WI38 (cell line): ENCODE results near the gene PLEKHH1.
"Not testable (repeated sequence)": the region's sequence is repeated elsewhere in the genome, so short reads cannot be mapped to it uniquely, and the experiment has no call there.

ENCODE experiments used
- H3K4me3 ChIP-seq: 2 replicates; pipeline ENCODE4 v1.5.1; 2011; ENCODE audit warnings: low read depth, mild to moderate bottlenecking, control low read depth, low read length
- CTCF ChIP-seq: IDR thresholded peaks from 2 replicates; pipeline ENCODE4 v1.5.1; 2012; ENCODE audit warnings: low read depth, mild to moderate bottlenecking, control low read depth, low read length

Gene PLEKHH1

GRCh38 chr14:67582061-67582460, 49.0 kb downstream of the PLEKHH1 start:
- TF ChIP-seq CTCF: no peak
- no peak overlapping the region for H3K4me3 ChIP-seq

- TF ChIP-seq CTCF: peak; percentile 71
- no peak overlapping the region for H3K4me3 ChIP-seq
Observed at GRCh38 chr14:67583711-67584644, 50.9 kb downstream of the PLEKHH1 start.

GRCh38 chr14:67584978-67585377, 51.9 kb downstream of the PLEKHH1 start:
- no peak for TF ChIP-seq CTCF
- H3K4me3 ChIP-seq: no peak overlapping the region

GRCh38 chr14:67586369-67586768, 53.3 kb downstream of the PLEKHH1 start:
- no peak for TF ChIP-seq CTCF
- H3K4me3 ChIP-seq: no peak overlapping the region

- TF ChIP-seq CTCF: no peak
- no peak overlapping the region for H3K4me3 ChIP-seq
Observed at GRCh38 chr14:67589204-67589770, 56.2 kb downstream of the PLEKHH1 start.

- not testable (repeated sequence) for H3K4me3 ChIP-seq
Observed at GRCh38 chr14:67593650-67594049, 60.6 kb downstream of the PLEKHH1 start.

GRCh38 chr14:67595392-67595791, 62.3 kb downstream of the PLEKHH1 start:
- TF ChIP-seq CTCF: no peak
- no peak overlapping the region for H3K4me3 ChIP-seq
